ENCODE data around the gene TUSC7.

GRCh38 chr3:116749388-116749787, 39.8 kb downstream of the TUSC7 start:
- TF ChIP-seq CBX8 (IDR thresholded peaks at IDR 0.05; ENCODE audit: borderline replicate concordance, low read depth, low read length) (no peak), POLR2A (IDR thresholded peaks at IDR 0.05; ENCODE audit: control extremely low read depth in 1 of 2, low read depth in 2 of 2, low read length in 2 of 2) (no peak), USF2 (IDR thresholded peaks at IDR 0.05; ENCODE audit: low read length) (no peak), MAFK (IDR thresholded peaks at IDR 0.05; ENCODE audit: low read depth, low read length) (no peak), TBP (IDR thresholded peaks at IDR 0.05; ENCODE audit: low read depth, low read length) (no peak)
- TF ChIP-seq, protein P1, sequence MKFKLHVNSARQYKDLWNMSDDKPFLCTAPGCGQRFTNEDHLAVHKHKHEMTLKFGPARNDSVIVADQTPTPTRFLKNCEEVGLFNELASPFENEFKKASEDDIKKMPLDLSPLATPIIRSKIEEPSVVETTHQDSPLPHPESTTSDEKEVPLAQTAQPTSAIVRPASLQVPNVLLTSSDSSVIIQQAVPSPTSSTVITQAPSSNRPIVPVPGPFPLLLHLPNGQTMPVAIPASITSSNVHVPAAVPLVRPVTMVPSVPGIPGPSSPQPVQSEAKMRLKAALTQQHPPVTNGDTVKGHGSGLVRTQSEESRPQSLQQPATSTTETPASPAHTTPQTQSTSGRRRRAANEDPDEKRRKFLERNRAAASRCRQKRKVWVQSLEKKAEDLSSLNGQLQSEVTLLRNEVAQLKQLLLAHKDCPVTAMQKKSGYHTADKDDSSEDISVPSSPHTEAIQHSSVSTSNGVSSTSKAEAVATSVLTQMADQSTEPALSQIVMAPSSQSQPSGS (IDR thresholded peaks at IDR 0.05; ENCODE audit: low read length) = no peak
- TF ChIP-seq, protein P2, sequence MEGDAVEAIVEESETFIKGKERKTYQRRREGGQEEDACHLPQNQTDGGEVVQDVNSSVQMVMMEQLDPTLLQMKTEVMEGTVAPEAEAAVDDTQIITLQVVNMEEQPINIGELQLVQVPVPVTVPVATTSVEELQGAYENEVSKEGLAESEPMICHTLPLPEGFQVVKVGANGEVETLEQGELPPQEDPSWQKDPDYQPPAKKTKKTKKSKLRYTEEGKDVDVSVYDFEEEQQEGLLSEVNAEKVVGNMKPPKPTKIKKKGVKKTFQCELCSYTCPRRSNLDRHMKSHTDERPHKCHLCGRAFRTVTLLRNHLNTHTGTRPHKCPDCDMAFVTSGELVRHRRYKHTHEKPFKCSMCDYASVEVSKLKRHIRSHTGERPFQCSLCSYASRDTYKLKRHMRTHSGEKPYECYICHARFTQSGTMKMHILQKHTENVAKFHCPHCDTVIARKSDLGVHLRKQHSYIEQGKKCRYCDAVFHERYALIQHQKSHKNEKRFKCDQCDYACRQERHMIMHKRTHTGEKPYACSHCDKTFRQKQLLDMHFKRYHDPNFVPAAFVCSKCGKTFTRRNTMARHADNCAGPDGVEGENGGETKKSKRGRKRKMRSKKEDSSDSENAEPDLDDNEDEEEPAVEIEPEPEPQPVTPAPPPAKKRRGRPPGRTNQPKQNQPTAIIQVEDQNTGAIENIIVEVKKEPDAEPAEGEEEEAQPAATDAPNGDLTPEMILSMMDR (IDR thresholded peaks at IDR 0.05; ENCODE audit: control extremely low read depth in 1 of 3, insufficient read depth in 1 of 3, low read depth in 1 of 3, low read length in 3 of 3) = no peak
